Transverse colon (tissue), 4 donors: Measurements from ENCODE around the gene GFPT1. TPM values are rescaled to one million over a fixed set of nuclear protein-coding genes. Genes with fewer than 3 reads are reported as not detected.

ENCODE experiments used
- DNase-seq: peaks from one replicate; pipeline ENCODE4 v3.0.0-alpha.2; 2019
- H3K27ac ChIP-seq, 4 donors: fragments of 200-600 bp; sonication (generic); 2 replicates each; pipeline ENCODE4 v1.5.1; 2016 to 2018; ENCODE audit warnings: inconsistent platforms in 4 of 4
- H3K27me3 ChIP-seq: fragments of 200-600 bp; sonication (generic); 2 replicates; pipeline ENCODE4 v1.5.1; 2017; ENCODE audit warnings: inconsistent platforms
- H3K36me3 ChIP-seq, 4 donors: fragments of 200-600 bp; sonication (generic); 2 replicates each; pipeline ENCODE4 v1.5.1; 2017 to 2019; ENCODE audit warnings: inconsistent platforms in 4 of 4
- H3K4me1 ChIP-seq, 4 donors: fragments of 200-600 bp; sonication (generic); 2 replicates each; pipeline ENCODE4 v1.5.1; 2017 to 2020; ENCODE audit warnings: inconsistent platforms in 4 of 4
- H3K4me3 ChIP-seq, 4 donors: fragments of 200-600 bp; sonication (generic); 1 replicate in 1 of 4; 2 replicates in 3 of 4; pipeline versions ENCODE4 v1.5.1 to v1.6.1; 2017 to 2019; ENCODE audit warnings: inconsistent platforms in 4 of 4
- H3K9me3 ChIP-seq, 2 donors: fragments of 200-600 bp; sonication (generic); 2 replicates each; pipeline ENCODE4 v1.5.1; 2017 to 2019; ENCODE audit warnings: inconsistent platforms in 2 of 2
- CTCF ChIP-seq, 5 experiments: fragments of 200-600 bp in 3 of 5; fragments of 450-650 bp in 2 of 5; sonication (generic) in 3 of 5; IDR thresholded peaks; 1 replicate in 2 of 5; 2 replicates in 3 of 5; pipeline ENCODE4 v1.5.1; 2016 to 2017; ENCODE audit warnings: antibody characterized with exemption in 5 of 5, inconsistent platforms in 3 of 5, mild to moderate bottlenecking in 2 of 5, moderate library complexity in 1 of 5
- EP300 ChIP-seq: sonication (generic); formaldehyde crosslinking; IDR thresholded peaks from one replicate; pipeline ENCODE4 v1.6.1; 2017; ENCODE audit warnings: antibody characterized with exemption, low read depth
- POLR2A ChIP-seq: fragments of 450-650 bp; IDR thresholded peaks from one replicate; pipeline ENCODE4 v1.6.1; 2016; ENCODE audit warnings: antibody characterized with exemption, mild to moderate bottlenecking, moderate library complexity
- POLR2AphosphoS5 ChIP-seq, 3 donors: sonication (generic); formaldehyde crosslinking; IDR thresholded peaks; one replicate each; pipeline ENCODE4 v1.6.1; 2016; ENCODE audit warnings: antibody characterized with exemption in 3 of 3
- WGBS, 2 donors: methylation state at CpG; one replicate each; pipeline ENCODE4 v1.1.5; 2018; ENCODE audit warnings: low coverage in 1 of 2; 5-methylcytosine and 5-hydroxymethylcytosine counted together
- in situ Hi-C, 4 donors: fragments of 200-750 bp; cut with MboI; loops; one replicate each; pipeline versions ENCODE4 v1.15.0 to v1.15.1; 2017; ENCODE audit warnings: low sequenced_read_pairs in 3 of 4, low pct_ligation_motif_present in 1 of 4, low pct_unique_long_range_greater_than_20kb in 1 of 4
- intact Hi-C: fragments of 100-400 bp; cut with DNase I; formaldehyde crosslinking; loops from one replicate; pipeline ENCODE4 v1.15.1; 2023; ENCODE audit warnings: low total_unique reads
- total RNA-seq, 4 donors: library from RNA; depleted of rRNA; stranded (reverse); fragments of >200 nt; gene quantifications; one replicate each; pipeline ENCODE4 v1.1.0, GENCODE V29; 2016

GFPT1 gene
- total RNA-seq, 4 donors from 2014 or later, result 28.4 to 108 (median 46.9) TPM

- peak overlapping the region in 1 of 4 donors; percentile 3 for H3K4me3 ChIP-seq
- WGBS, 2 donors, result 27% methylated on average over 8 to 9 of the region's 9 CpGs
Measured at GRCh38 chr2:69309351-69310110, 77.5 kb downstream of the GFPT1 start.

GRCh38 chr2:69308338-69308737, 78.7 kb downstream of the GFPT1 start:
- Histone ChIP-seq H3K27ac (peak overlapping the region; percentile 89 to 93 (median 90)), H3K36me3 (no peaks in the 10 kb centered on the region), H3K4me3 (no peak overlapping the region), H3K9me3 (peaks cover 0 to 4% of the 10 kb centered on the region in 2 donors), H3K4me1 (peaks cover 36 to 58% (median 54%) of the 10 kb centered on the region in 4 donors), H3K27me3 (no peaks in the 10 kb centered on the region)
- TF ChIP-seq EP300, result no peak
- TF ChIP-seq POLR2A, result no peak
- TF ChIP-seq POLR2AphosphoS5 (IDR thresholded peaks at IDR 0.05), result no peak
- no peak for TF ChIP-seq CTCF (IDR thresholded peaks at IDR 0.05)
- DNase-seq, result no peak
- 93% methylated on average over 8 of the region's 8 CpGs; no CpG with 5 or more reads in 1 of the 2 donors for WGBS, 2 donors
- intact Hi-C loops, result loop anchor here (1.0 kb wide), 1 partner anchor 296 kb away; no protein-coding TSS in a partner anchor
- in situ Hi-C loops, result loop anchor here in 3 of 4 donors (10.0 kb wide), 2 partner anchors 294 to 304 kb away; partner anchors contain the start of gene ANTXR1 (in 2 of the 3)

More at GRCh38 chr2:69309351-69310110, 77.5 kb downstream of the GFPT1 start:
- Histone ChIP-seq H3K9me3 (no peaks in the 10 kb centered on the region), H3K27me3 (no peaks in the 10 kb centered on the region), H3K4me1 (peaks cover 36 to 58% (median 54%) of the 10 kb centered on the region in 4 donors), H3K36me3 (no peaks in the 10 kb centered on the region), H3K27ac (peak overlapping the region; percentile 89 to 93 (median 90))
- DNase-seq, result peak; percentile 80
- in situ Hi-C loops (loop anchor here in 3 of 4 donors (10.0 kb wide), 2 partner anchors 295 to 305 kb away; partner anchors contain the start of gene ANTXR1 (in 2 of the 3)), intact Hi-C loops (no loop called here)
- TF ChIP-seq CTCF (IDR thresholded peaks at IDR 0.05), result no peak
- TF ChIP-seq POLR2A, result peak; percentile 43
- TF ChIP-seq POLR2AphosphoS5 (IDR thresholded peaks at IDR 0.05), result peak in 2 of 3 donors; percentile 48 to 53
- no peak for TF ChIP-seq EP300

- whole genome bisulfite sequencing, 2 donors, result 38% methylated on average over 17 of the region's 17 CpGs; no CpG with 5 or more reads in 1 of the 2 donors
- intact Hi-C loops (loop anchor here (1.0 kb wide), 1 partner anchor 295 kb away; no protein-coding TSS in a partner anchor), in situ Hi-C loops (loop anchor here in 3 of 4 donors (10.0 kb wide), 2 partner anchors 293 to 303 kb away; partner anchors contain the start of gene ANTXR1 (in 2 of the 3))
- peak overlapping the region; percentile 89 to 93 (median 90) for H3K27ac ChIP-seq
- H3K27me3 ChIP-seq, result no peaks in the 10 kb centered on the region
- peaks cover 36 to 58% (median 54%) of the 10 kb centered on the region in 4 donors for H3K4me1 ChIP-seq
- H3K36me3 ChIP-seq, result no peaks in the 10 kb centered on the region
- H3K9me3 ChIP-seq, result peaks cover 0 to 4% of the 10 kb centered on the region in 2 donors
- peak overlapping the region in 3 of 4 donors; percentile 44 to 66 (median 62) for H3K4me3 ChIP-seq
- DNase-seq, result no peak
- TF ChIP-seq POLR2A, result no peak
- TF ChIP-seq POLR2AphosphoS5 (IDR thresholded peaks at IDR 0.05), result no peak
- TF ChIP-seq CTCF (IDR thresholded peaks at IDR 0.05), result no peak
- no peak for TF ChIP-seq EP300
Measured at GRCh38 chr2:69307579-69308064, 79.4 kb downstream of the GFPT1 start.
